Left ventricle myocardium inferior (tissue), 1 donor: ENCODE results near the gene GPD2. TPM values are rescaled to one million over a fixed set of nuclear protein-coding genes. Genes with fewer than 3 reads are reported as not detected.

Source experiments
- DNase-seq: peaks from one replicate; pipeline ENCODE4 v3.0.0-alpha.2; 2020
- H3K27ac ChIP-seq: fragments of 200-600 bp; replicated peaks from 2 replicates; pipeline ENCODE4 v1.8.0; 2021
- H3K27me3 ChIP-seq: fragments of 200-600 bp; 2 replicates; pipeline ENCODE4 v1.8.0; 2021; ENCODE audit warnings: low read depth
- H3K36me3 ChIP-seq: fragments of 200-600 bp; 2 replicates; pipeline ENCODE4 v1.8.0; 2021
- H3K4me1 ChIP-seq: fragments of 200-600 bp; 2 replicates; pipeline ENCODE4 v1.8.0; 2021
- H3K4me3 ChIP-seq: fragments of 200-600 bp; 2 replicates; pipeline ENCODE4 v1.8.0; 2021; ENCODE audit warnings: mild to moderate bottlenecking, moderate library complexity
- H3K9me3 ChIP-seq: fragments of 200-600 bp; replicated peaks from 2 replicates; pipeline ENCODE4 v1.8.0; 2021
- intact Hi-C: fragments of 100-400 bp; cut with micrococcal nuclease; formaldehyde crosslinking; loops from one replicate; pipeline ENCODE4 v1.11.0; 2022
- total RNA-seq: library from RNA; stranded (reverse); fragmentation: NEBNext Ultra II Directional; extraction: Animal tissue kit (Norgen Biotek cat#: 25700); gene quantifications from one replicate; pipeline ENCODE4 v1.2.1, GENCODE V29; 2021
- TF ChIP-seq, protein P1 (sequence below): fragments of 200-600 bp; IDR thresholded peaks from 2 replicates; pipeline ENCODE4 v1.8.0; 2021; ENCODE audit warnings: antibody characterized with exemption, mild to moderate bottlenecking, borderline replicate concordance
- donor health status: DM: no; HTN: yes; CAD: no; lungs with severe emphysema.

GPD2 gene
- total RNA-seq, 1 donor from 2014 or later: 14.4 TPM

DNA sequence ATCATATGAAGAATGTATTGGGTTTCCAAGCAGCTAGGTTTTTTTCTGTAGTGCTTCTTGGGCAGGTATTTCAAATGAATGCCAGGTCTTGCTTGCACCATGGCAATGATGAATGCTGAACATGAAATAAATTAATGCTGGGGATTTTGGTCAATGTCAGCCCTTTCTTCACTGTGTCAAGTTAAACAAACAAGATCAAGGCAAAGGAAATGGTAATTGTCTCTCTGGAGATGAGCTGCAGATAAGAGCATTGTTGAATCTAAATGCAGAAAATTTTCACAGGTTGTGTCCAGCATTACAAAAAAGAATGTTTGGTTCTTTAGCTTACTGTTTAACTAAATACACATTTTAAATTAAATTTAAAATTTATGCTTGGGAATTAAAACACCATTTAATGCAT, 144.3 kb downstream of the GPD2 start:
- Histone ChIP-seq H3K4me3 (no peak overlapping the region), H3K27ac (no peak overlapping the region), H3K9me3 (no peaks in the 10 kb centered on the region), H3K4me1 (no peaks in the 10 kb centered on the region), H3K27me3 (no peaks in the 10 kb centered on the region), H3K36me3 (peaks cover 29% of the 10 kb centered on the region)
- TF ChIP-seq, protein P1, sequence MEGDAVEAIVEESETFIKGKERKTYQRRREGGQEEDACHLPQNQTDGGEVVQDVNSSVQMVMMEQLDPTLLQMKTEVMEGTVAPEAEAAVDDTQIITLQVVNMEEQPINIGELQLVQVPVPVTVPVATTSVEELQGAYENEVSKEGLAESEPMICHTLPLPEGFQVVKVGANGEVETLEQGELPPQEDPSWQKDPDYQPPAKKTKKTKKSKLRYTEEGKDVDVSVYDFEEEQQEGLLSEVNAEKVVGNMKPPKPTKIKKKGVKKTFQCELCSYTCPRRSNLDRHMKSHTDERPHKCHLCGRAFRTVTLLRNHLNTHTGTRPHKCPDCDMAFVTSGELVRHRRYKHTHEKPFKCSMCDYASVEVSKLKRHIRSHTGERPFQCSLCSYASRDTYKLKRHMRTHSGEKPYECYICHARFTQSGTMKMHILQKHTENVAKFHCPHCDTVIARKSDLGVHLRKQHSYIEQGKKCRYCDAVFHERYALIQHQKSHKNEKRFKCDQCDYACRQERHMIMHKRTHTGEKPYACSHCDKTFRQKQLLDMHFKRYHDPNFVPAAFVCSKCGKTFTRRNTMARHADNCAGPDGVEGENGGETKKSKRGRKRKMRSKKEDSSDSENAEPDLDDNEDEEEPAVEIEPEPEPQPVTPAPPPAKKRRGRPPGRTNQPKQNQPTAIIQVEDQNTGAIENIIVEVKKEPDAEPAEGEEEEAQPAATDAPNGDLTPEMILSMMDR: no peak
- DNase-seq: no peak
- intact Hi-C loops: loop anchor here (10.0 kb wide), 1 partner anchor 1206 kb away; no protein-coding TSS in a partner anchor

DNA sequence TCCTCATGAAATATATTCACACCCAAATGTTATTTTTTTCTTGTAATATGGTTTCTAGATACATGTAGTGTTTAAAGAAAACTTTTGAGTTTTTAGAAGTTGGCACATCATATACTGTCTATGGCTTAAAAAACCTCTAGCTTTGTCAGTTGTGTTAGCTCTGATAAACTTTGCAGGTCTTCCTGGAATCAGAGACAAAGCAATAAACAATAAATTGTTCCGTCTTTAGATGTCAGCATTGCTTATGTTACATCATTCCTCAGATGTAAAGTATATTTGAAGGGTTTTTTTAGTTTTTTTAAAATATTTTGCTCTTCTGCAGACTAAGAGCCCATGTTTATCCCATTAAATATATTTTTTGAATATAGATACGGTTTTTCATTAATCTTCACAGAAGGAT, 145.1 kb downstream of the GPD2 start:
- H3K4me1 ChIP-seq: no peaks in the 10 kb centered on the region
- H3K27me3 ChIP-seq: no peaks in the 10 kb centered on the region
- H3K4me3 ChIP-seq: no peak overlapping the region
- TF ChIP-seq, protein P1: no peak
- H3K36me3 ChIP-seq: peaks cover 29% of the 10 kb centered on the region
- DNase-seq: no peak
- intact Hi-C loops: loop anchor here (10.0 kb wide), 1 partner anchor 1206 kb away; no protein-coding TSS in a partner anchor
- no peak overlapping the region for H3K27ac ChIP-seq
- H3K9me3 ChIP-seq: no peaks in the 10 kb centered on the region

DNA sequence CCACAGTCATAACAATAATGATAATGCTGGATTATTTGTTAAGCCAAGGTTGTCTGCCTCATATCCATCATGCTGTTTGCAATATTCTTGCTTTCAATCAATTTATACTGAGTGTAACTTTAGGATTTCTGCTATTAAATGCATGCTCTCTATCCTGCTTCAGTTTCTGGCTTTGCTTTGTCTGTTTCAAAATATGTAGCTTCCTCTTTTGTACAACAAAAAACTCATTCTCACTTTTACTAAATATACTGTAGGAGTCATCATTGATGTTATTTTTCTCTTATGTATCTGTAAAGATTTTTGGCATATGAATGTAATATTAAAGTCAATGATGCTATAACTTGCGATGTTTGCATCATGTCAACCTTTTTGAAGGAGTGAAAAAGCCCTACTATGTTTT, 149.3 kb downstream of the GPD2 start:
- Histone ChIP-seq H3K4me1 (peaks cover 4% of the 10 kb centered on the region), H3K4me3 (no peak overlapping the region), H3K36me3 (peaks cover 10% of the 10 kb centered on the region), H3K27ac (no peak overlapping the region), H3K27me3 (no peaks in the 10 kb centered on the region), H3K9me3 (no peaks in the 10 kb centered on the region)
- intact Hi-C loops: loop anchor here (10.0 kb wide), 1 partner anchor 1211 kb away; no protein-coding TSS in a partner anchor
- TF ChIP-seq, protein P1: no peak
- no peak for DNase-seq

DNA sequence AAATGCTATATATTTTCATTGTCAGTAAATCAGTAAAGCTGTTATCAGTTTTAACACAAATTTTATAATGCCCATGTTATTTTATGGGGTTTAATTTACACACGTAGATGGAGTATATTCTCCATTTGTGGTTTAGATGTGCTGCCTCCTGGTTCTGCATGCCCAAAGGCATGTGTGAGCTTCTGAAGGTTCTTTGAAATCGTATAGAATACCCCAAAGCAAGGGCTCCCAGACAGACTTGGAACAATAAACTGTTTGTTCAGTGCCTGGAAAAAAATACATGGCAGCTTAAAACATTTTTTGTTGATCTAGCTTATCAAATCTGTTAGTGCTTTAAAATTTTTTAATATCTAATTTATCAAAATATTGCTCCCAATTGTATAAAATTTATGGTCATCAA, 150.4 kb downstream of the GPD2 start:
- Histone ChIP-seq H3K4me3 (no peak overlapping the region), H3K36me3 (peaks cover 10% of the 10 kb centered on the region), H3K27me3 (no peaks in the 10 kb centered on the region), H3K27ac (no peak overlapping the region), H3K9me3 (no peaks in the 10 kb centered on the region), H3K4me1 (peaks cover 4% of the 10 kb centered on the region)
- TF ChIP-seq, protein P1: no peak
- intact Hi-C loops: loop anchor here (10.0 kb wide), 1 partner anchor 1212 kb away; no protein-coding TSS in a partner anchor
- DNase-seq: no peak

DNA sequence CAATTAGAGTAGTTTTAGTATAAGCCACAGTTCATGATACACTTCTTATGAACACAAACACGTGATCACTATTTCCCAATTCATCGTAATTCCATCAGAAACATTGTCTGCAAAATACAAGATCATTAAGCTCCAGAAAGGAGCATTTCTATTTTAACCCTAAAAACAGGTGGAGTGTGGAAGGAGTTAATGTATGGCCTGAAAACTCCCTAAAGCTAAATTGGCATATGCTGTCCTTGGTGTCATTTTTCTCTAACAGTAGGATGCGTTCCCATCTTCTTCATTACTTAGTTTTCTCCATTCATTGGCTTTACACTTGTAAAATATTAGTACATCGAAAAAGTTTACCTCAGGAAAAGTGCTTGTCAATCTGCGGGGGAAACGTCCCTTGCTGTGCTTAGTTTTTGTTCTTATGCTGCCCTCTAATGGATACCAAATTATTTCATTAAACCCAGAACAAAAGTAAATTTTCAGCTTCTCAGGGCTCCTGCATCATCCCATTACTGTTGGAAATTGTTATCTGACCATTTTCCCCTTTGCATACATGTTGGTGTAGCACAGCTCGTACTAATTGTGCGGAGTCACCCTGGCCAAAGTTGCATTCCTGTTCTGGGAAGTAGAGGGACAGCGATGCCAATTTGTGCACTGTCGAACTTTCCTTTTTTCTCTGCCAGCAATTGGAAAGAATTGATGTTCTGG, 153.4 kb downstream of the GPD2 start:
- H3K4me3 ChIP-seq: no peak overlapping the region
- intact Hi-C loops: loop anchor here (10.0 kb wide), 1 partner anchor 1215 kb away; no protein-coding TSS in a partner anchor
- no peak overlapping the region for H3K27ac ChIP-seq

More for the DNA sequence above, 153.4 kb downstream of the GPD2 start:
- TF ChIP-seq, protein P1: peak; percentile 68
- DNase-seq: no peak
- H3K4me1 ChIP-seq: peaks cover 4% of the 10 kb centered on the region
- no peaks in the 10 kb centered on the region for H3K27me3 ChIP-seq
- no peaks in the 10 kb centered on the region for H3K9me3 ChIP-seq
- H3K36me3 ChIP-seq: no peaks in the 10 kb centered on the region
